Vagina (tissue), 2 donors: ENCODE results near the gene MAD1L1.

Source experiments
- POLR2AphosphoS5 ChIP-seq, 2 donors: sonication (generic); formaldehyde crosslinking; IDR thresholded peaks; one replicate each; pipeline ENCODE4 v1.9.0; 2017; ENCODE audit warnings: antibody characterized with exemption in 2 of 2, mild to moderate bottlenecking in 2 of 2, low read depth in 1 of 2; ENCODE audit not compliant: insufficient read depth in 1 of 2
- TF ChIP-seq, protein P1 (sequence below), 3 experiments: fragments of 450-650 bp in 2 of 3; fragments of 200-600 bp in 1 of 3; sonication (generic) in 1 of 3; IDR thresholded peaks; one replicate each; pipeline ENCODE4 v1.5.1; 2017 to 2019; ENCODE audit warnings: antibody characterized with exemption in 3 of 3, mild to moderate bottlenecking in 2 of 3, moderate library complexity in 2 of 3

DNA sequence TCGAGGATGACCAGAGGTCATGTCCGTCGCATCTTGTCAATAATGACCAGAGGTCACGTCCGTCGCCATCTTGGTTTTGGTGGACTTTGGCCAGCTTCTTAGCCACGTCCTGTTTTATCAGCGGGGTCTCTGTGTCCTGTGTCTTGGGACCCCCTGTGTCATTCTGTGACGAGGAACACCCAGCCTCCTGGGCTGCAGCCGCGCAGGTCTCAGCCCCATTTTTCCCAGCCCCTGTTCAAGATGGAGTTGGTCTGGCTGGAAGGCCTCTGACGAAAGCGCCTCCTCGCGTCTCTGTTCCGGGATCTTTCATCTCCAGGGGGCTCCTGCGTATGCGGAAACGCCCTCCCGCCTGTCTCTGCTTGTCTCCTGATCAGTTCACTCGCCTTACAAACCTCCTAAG lies 428.4 kb downstream of the MAD1L1 start:
- no peak for TF ChIP-seq POLR2AphosphoS5 (IDR thresholded peaks at IDR 0.05; ENCODE audit: insufficient read depth in 1 of 2, low read depth in 1 of 2)
- TF ChIP-seq, protein P1, sequence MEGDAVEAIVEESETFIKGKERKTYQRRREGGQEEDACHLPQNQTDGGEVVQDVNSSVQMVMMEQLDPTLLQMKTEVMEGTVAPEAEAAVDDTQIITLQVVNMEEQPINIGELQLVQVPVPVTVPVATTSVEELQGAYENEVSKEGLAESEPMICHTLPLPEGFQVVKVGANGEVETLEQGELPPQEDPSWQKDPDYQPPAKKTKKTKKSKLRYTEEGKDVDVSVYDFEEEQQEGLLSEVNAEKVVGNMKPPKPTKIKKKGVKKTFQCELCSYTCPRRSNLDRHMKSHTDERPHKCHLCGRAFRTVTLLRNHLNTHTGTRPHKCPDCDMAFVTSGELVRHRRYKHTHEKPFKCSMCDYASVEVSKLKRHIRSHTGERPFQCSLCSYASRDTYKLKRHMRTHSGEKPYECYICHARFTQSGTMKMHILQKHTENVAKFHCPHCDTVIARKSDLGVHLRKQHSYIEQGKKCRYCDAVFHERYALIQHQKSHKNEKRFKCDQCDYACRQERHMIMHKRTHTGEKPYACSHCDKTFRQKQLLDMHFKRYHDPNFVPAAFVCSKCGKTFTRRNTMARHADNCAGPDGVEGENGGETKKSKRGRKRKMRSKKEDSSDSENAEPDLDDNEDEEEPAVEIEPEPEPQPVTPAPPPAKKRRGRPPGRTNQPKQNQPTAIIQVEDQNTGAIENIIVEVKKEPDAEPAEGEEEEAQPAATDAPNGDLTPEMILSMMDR (IDR thresholded peaks at IDR 0.05): no peak
